ENCODE data around the gene LGI2.
A peak's percentile ranks its signal among the peaks of the same experiment; 100 is the strongest.

LGI2 gene

GRCh38 chr4:24995346-24995919, 35.3 kb downstream of the LGI2 start:
- DNase-seq (ENCODE audit: low read depth in 2 of 2) = no peak

GRCh38 chr4:24993551-24994080, 37.1 kb downstream of the LGI2 start:
- no peak for DNase-seq (ENCODE audit: low read depth in 2 of 2)

- DNase-seq (ENCODE audit: low read depth in 2 of 2) = no peak
Measured at GRCh38 chr4:24992968-24993367, 37.8 kb downstream of the LGI2 start.

- DNase-seq (ENCODE audit: low read depth in 2 of 2) = no peak
Measured at GRCh38 chr4:24991015-24991414, 39.7 kb downstream of the LGI2 start.

- no peak for DNase-seq (ENCODE audit: low read depth in 2 of 2)
Measured at GRCh38 chr4:24989327-24989726, 41.4 kb downstream of the LGI2 start.

DNA sequence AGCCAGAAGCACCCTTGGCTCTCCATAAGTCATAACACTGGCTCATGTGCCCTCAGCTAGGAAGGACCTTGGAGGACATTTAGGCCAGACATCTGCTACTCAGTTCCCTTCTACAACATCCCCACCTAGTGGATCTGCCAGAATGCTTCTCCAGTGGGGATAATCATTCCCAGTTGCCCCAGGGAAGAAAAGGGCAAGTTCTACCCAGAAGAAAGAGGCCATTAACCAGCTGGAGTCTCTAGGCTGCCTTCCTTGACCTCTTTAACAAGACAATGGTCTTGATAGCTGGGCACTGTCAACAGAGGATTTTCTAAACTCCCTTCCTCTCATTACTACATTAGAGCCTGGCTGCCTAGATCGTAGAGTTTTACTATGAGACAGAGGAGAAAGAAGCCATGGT, 42.0 kb downstream of the LGI2 start:
- DNase-seq (ENCODE audit: low read depth in 2 of 2) = no peak

- no peak for DNase-seq (ENCODE audit: low read depth in 2 of 2)
Measured at GRCh38 chr4:24984602-24985532, 45.9 kb downstream of the LGI2 start.

DNA sequence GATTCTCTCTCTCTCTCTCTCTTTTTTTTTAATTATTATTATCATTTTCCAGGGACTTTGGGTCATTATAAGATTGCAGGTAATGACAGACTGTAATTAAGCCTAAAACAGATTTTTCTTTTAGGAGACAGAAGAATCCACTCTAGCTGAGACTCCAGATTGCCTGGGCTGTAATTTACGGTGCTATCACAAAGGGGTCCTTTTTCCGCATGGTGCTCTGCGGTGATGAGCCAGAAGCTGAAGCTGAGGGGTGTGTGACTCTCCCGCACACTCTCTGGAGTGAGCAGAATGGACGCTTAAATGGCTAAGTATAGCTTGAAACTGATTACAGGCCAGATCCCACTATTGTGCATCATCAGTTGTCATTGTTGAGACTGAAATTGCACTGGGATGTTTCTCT, 50.0 kb downstream of the LGI2 start:
- no peak for DNase-seq (ENCODE audit: low read depth in 2 of 2)

- DNase-seq (ENCODE audit: low read depth in 2 of 2) = peak; percentile 3 to 12
Measured at GRCh38 chr4:24980064-24980690, 50.6 kb downstream of the LGI2 start.

- DNase-seq (ENCODE audit: low read depth in 2 of 2) = no peak
Measured at GRCh38 chr4:24979554-24979953, 51.2 kb downstream of the LGI2 start.

GRCh38 chr4:24978291-24979075, 52.3 kb downstream of the LGI2 start:
- no peak for DNase-seq (ENCODE audit: low read depth in 2 of 2)

DNA sequence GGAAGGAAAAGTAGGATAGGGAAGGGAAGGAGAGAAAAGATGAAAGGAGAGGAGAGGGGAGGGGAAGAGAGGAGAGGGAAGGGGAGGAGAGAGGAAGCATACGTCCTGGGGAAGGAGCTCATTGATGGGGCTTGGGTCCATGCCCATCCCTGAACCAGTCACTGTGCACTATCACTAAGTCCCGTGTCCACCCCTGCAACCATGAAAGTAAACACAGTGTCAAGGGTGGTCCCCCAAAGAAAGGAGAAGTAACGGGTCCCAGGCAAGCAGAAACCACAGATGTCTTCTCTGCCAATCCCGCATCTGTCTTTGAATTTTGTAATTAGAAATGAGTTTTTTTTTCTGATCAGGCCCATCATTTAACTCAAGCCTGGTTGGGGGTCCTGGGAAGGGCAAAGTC, 55.2 kb downstream of the LGI2 start:
- DNase-seq (ENCODE audit: low read depth in 2 of 2) = no peak

DNA sequence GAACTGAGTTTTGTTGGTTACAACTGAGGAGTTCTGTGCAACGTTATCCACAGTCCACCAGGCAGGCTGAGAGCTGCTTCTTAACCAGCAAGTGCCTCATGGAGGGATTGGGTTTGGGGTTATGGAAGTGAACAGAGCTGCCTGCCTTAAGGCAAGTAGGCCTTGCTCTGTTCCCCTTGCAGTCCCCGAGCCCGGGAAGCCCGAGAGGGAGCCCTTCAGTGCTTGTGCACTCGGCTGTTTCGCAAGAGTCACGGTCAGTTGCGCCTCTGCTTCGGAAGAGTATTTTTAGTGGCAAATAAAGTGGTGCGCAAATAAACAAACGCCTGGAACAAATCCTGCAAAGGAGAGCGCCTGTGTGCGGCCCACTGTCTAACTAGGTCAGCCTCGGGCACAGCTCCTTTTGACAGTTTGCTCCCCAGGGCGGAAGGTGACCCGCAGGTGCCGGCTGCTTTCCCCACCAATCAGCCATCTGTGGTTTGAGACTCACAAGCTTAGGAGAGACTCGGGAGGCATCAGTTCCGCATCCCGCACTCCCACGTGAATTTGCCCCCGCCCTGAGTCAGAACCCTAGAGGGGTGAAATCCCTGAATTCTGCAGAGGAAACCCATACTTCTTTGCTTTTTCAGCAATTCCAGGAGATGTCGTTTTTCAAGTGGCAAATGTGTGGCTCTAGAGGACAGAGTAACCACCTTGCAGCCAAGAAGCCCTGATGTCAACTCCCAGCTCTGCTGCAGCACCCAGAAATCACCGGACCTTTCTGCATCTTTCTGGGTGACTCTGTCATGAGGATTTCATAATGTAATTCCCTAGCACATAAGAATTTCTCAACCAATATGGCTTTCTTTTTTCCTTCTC, 56.8 kb downstream of the LGI2 start:
- no peak for DNase-seq (ENCODE audit: low read depth in 2 of 2)

GRCh38 chr4:24973404-24973746, 57.4 kb downstream of the LGI2 start:
- DNase-seq (ENCODE audit: low read depth in 2 of 2) = no peak

DNA sequence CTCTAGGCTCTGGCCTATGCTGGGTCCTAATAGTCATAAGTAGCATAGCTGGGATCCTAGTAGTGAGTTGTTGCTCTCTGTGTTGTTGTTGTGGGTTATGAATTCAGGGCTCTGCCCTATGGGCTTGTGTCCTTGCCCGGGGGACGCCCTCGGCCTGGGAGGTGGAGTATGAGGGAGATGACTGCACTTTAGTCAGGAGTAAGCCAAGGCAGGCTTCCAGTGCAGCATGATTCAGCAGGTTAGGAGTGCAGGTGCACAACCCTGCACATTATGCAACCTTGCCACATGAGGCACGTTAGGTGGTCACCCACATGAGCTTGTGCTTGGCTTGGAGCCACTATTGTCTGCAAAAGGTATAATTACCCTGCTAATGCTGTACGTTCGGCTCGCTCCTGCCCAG, 59.6 kb downstream of the LGI2 start:
- DNase-seq (ENCODE audit: low read depth in 2 of 2) = no peak

GRCh38 chr4:24970635-24971034, 60.1 kb downstream of the LGI2 start:
- no peak for DNase-seq (ENCODE audit: low read depth in 2 of 2)

DNA sequence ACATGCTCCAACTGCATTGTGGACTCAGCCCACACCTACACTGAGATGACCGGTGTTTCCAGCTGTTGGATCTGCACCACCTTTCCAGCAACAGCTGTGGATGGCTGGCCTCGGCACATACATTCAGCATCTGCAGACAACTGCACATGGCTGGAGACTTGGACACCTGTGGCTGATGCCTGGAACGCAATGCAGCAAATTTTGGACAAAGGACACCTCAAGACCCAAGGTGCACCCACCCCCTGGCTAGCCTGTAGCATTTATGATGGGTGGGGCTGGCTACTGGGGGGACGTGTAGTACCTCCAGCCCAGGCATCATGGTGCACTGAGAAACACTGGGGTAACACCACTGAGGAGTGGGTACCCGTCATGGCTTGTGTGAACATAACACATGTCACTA, 60.6 kb downstream of the LGI2 start:
- DNase-seq (ENCODE audit: low read depth in 2 of 2) = no peak

DNA sequence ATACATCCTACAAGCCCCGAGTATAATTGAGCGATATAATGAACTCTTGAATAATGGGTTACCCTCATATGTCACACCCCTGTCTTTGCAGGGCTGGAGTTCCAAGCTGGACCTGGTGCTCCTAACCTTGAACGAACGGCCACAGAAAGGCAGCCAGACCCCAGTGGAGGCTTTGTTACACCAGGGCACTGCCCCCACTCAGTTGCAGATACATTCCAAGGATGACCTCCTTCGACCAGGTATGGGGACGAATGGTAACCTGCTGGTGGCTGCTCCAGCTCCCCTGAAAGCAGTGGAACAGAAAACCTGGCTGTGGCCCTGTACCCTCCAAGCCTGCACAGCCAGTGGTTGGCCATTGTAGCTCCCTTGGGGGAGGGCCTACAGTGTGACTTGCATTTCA, 61.3 kb downstream of the LGI2 start:
- DNase-seq (ENCODE audit: low read depth in 2 of 2) = no peak

GRCh38 chr4:24968992-24969391, 61.8 kb downstream of the LGI2 start:
- no peak for DNase-seq (ENCODE audit: low read depth in 2 of 2)

DNA sequence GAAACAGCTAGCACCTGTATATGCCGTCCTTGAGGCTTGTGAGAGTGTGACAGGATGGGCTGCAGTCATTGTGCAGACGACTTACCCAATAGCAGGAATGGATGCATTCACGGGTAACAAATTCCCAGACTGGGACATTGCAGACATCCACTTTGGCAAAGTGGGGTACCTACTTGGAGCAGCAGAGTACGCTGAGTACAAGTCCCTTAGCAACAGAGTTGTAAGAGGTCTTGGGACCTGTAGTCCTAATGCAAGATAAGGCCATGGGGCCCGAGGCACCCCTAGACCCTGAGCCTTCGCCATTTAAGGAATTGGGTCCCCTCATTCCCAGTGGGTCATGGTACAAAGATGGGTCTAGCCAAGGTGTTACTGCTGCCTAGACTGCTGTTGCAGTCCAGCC, 62.5 kb downstream of the LGI2 start:
- DNase-seq (ENCODE audit: low read depth in 2 of 2) = no peak

DNA sequence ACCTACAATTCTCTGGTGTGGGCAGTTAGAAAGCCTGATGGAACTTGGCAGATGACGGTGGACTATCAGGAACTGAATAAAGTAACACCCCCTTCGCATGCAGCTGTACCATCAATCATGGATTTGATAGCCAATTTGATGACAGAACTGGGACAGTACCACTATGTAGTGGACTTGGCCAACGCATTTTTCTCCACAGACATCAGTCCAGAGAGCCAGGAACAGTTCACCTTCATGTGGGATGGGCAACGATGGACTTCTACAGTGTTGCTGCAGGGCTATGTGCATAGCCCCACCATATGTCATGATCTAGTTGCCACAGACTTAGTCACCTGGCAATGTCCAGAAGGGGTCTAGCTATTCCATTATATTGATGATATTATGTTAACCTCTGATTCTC, 63.4 kb downstream of the LGI2 start:
- DNase-seq (ENCODE audit: low read depth in 2 of 2) = no peak
